ENCODE data around the gene SEMA3G.

The SEMA3G gene

DNA sequence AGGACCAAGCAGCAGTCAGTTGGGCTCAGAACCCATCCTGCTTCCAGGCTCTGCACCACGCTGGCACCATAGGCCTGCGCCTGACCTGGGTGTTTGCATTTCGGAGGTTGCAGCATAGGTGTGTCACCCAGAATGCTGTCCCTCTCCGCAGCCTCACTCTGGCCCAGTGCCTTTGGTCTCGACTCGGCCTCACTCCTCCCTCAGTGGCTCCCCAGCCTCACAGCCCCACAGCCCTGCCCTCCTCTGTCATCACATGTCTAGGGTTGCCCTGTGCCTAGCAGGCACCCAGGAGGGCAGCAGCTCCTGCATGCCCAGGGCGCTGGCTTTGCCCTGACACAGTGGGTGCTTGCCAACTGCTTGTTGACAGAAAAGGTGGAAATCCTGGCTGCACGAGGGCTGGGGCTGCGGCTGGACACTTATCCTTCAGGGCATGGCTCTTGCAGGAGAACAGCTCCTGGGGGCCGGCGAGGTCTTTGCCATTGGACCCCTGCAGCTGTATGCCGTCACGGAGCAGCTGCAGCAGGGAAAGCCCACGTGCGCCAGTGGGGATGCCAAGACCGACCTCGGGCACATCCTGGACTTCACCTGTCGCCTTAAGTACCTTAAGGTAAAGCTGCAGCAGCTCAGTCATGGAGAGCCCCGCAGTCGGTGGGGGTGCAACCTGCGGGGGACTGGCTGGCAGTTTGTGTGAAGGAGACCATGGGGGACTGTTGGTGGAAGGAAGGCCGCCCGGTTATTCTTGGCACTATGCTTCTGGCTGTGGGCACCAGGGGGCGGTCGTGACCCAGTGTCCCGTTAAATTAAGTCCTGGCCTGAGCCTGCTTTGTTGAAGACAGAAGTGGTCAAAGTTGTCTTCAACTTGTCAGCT, 26.7 kb upstream of the SEMA3G start:
- ChIA-PET CTCF (interaction anchor here (0.6 to 0.7 kb wide), 4 partner anchors 15 to 193 kb away, joined by 3 to 7 read pairs (median 4); no protein-coding TSS in a partner anchor), POLR2A (ENCODE audit: low non-redundant PET) (no interaction called here)
- H3K27ac ChIP-seq = peak overlapping the region; percentile 73
- peak; percentile 23 for DNase-seq (ENCODE audit: low spot score)
- TF ChIP-seq, protein P1, sequence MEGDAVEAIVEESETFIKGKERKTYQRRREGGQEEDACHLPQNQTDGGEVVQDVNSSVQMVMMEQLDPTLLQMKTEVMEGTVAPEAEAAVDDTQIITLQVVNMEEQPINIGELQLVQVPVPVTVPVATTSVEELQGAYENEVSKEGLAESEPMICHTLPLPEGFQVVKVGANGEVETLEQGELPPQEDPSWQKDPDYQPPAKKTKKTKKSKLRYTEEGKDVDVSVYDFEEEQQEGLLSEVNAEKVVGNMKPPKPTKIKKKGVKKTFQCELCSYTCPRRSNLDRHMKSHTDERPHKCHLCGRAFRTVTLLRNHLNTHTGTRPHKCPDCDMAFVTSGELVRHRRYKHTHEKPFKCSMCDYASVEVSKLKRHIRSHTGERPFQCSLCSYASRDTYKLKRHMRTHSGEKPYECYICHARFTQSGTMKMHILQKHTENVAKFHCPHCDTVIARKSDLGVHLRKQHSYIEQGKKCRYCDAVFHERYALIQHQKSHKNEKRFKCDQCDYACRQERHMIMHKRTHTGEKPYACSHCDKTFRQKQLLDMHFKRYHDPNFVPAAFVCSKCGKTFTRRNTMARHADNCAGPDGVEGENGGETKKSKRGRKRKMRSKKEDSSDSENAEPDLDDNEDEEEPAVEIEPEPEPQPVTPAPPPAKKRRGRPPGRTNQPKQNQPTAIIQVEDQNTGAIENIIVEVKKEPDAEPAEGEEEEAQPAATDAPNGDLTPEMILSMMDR (conservative IDR thresholded peaks at IDR 0.05; ENCODE audit: low read depth) = peak; percentile 76

DNA sequence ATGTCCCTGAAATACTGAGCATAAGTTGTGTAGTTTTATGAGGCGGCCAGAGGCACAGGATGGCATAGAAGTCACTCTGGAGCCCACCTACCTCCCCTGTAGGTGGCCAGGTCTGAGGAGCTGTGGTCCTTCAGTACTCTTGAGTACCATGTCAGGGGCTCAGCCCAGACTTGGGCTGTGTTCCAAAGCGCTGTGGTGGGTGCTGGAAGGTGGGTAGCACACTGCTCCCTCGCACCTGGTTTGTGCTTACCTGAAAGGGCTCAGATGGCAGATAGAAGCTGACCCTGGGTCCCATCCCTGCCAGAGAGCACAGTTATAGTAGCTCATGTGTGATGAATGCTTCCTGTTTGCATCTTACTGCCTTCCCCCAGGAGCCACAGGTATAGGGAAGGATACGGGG, 26.0 kb upstream of the SEMA3G start:
- no peak for DNase-seq (ENCODE audit: low spot score)
- H3K27ac ChIP-seq = peak overlapping the region; percentile 73
- TF ChIP-seq, protein P1 (conservative IDR thresholded peaks at IDR 0.05; ENCODE audit: low read depth) = no peak
- ChIA-PET CTCF (interaction anchor here (0.6 kb wide), 2 partner anchors 90 to 192 kb away, joined by 3 to 7 read pairs; no protein-coding TSS in a partner anchor), POLR2A (ENCODE audit: low non-redundant PET) (no interaction called here)

DNA sequence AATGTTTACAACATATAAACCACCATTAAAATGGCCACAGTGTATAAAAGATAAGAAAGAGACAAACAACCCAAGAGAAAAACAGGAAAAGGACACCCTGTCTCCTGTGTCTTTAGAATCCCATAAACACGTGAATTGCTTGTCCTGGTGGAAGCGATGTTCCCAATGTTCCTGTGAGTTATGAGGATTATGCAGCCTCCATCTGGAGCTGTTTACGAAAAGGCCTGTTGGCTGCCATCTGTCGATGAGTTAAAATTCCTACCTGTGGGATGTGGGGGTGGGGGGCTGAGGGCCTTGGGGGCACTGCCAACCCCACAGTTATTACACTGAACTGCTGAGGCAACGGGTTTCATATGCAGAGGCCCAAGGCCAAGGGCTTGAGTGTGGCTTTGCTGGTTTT, 24.1 kb upstream of the SEMA3G start:
- CTCF ChIA-PET = interaction anchor here (1.1 kb wide), 1 partner anchor 21 kb away, joined by 3 read pairs; no protein-coding TSS in a partner anchor
- TF ChIP-seq, protein P1 (conservative IDR thresholded peaks at IDR 0.05; ENCODE audit: low read depth) = no peak
- POLR2A ChIA-PET (ENCODE audit: low non-redundant PET) = no interaction called here
- DNase-seq (ENCODE audit: low spot score) = no peak
- H3K27ac ChIP-seq = peak overlapping the region; percentile 35

DNA sequence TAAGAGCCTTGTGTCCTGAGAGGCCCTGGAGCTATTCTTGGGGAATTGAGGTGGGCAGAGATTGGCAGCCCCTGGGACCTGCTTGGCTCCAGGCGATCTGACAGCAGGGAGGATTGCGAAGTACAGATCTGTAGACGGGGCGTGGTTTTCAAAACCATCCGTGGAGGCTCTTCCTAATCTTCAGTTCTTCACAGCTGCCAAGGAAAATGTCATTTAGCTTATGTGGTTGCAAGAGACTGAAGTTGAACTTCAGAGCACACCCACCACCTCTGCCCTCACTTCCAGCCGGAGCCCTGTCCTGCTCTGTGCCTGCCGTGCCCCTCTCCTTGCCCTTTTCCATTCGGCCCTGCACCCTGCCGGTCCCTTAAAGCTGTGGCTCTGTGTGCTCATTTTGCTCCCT, 23.4 kb upstream of the SEMA3G start:
- ChIA-PET CTCF (interaction anchor here (0.6 kb wide), 1 partner anchor 10 kb away, joined by 3 read pairs; no protein-coding TSS in a partner anchor), POLR2A (ENCODE audit: low non-redundant PET) (no interaction called here)
- TF ChIP-seq, protein P1 (conservative IDR thresholded peaks at IDR 0.05; ENCODE audit: low read depth) = no peak
- no peak for DNase-seq (ENCODE audit: low spot score)
- H3K27ac ChIP-seq = peak overlapping the region; percentile 62

DNA sequence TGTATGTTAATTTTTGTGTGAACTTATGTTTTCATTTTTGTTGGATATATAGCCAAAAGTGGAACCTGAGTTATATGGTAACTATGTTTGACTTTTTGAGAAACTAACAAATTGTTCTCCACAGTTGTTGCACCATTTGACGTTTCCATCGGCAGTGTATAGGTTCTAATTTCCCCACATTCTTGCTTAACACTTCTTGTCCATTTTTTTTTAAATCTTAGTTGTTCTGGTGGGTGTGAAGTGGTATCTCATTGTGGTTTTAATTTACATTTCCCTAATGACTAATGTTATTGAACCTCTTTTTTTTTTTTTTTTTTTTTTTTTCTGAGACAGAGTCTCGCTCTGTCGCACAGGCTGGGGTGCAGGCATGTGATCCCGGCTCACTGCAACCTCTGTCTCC, 18.5 kb upstream of the SEMA3G start:
- TF ChIP-seq, protein P1 (conservative IDR thresholded peaks at IDR 0.05; ENCODE audit: low read depth) = no peak
- H3K27ac ChIP-seq = no peak overlapping the region
- no peak for DNase-seq (ENCODE audit: low spot score)
- CTCF ChIA-PET = no interaction called here
- POLR2A ChIA-PET (ENCODE audit: low non-redundant PET) = no interaction called here

DNA sequence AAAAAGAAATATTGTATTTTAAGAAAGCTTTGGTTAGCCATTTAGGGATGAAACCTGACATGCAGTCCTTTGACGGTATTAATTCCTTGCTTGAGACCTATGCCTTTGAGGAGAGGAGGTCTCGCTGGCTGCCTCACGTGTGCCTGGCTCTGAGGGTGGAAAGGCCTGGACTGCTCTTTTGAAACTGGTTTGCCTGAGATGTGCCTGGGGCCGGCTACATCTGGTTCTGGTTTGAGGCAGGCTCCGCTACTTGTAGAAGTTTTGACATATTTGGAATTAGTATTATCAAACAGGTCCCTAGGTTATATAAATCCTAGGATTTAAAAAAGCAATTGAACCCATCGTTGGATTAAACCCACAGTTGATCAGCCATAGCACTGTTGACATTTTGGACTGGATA, 17.0 kb upstream of the SEMA3G start:
- ChIA-PET POLR2A (ENCODE audit: low non-redundant PET) (interaction anchor here (0.6 kb wide), 1 partner anchor 81 kb away, joined by 3 read pairs; no protein-coding TSS in a partner anchor), CTCF (interaction anchor here (0.9 kb wide), 1 partner anchor 65 kb away, joined by 3 read pairs; no protein-coding TSS in a partner anchor)
- DNase-seq (ENCODE audit: low spot score) = no peak
- TF ChIP-seq, protein P1 (conservative IDR thresholded peaks at IDR 0.05; ENCODE audit: low read depth) = no peak
- H3K27ac ChIP-seq = peak overlapping the region; percentile 27

Data from RWPE1 (cell line).